LNCaP clone FGC (cell line): ENCODE data around the gene GPBAR1.

Source experiments
- DNase-seq: peaks from one replicate; pipeline ENCODE4 v3.0.0-alpha.2; 2011; ENCODE audit warnings: low read depth
- H3K4me3 ChIP-seq: 2 replicates; pipeline ENCODE4 v1.5.1; 2011; ENCODE audit warnings: mild to moderate bottlenecking, low read depth, low read length, control low read depth
- CTCF ChIP-seq: IDR thresholded peaks from 2 replicates; pipeline ENCODE4 v1.5.1; 2012; ENCODE audit warnings: mild to moderate bottlenecking; ENCODE audit not compliant: control insufficient read depth, insufficient read depth; ENCODE audit errors: extremely low read depth

Gene GPBAR1

GRCh38 chr2:218262631-218263586 lies 2.1 kb downstream of the GPBAR1 start:
- no peak for DNase-seq
- TF ChIP-seq CTCF = no peak
- no peak overlapping the region for H3K4me3 ChIP-seq

- no peak for DNase-seq
- no peak for TF ChIP-seq CTCF
- H3K4me3 ChIP-seq = no peak overlapping the region
These were observed 3.2 kb downstream of the GPBAR1 start for GRCh38 chr2:218263817-218264641.

GRCh38 chr2:218264773-218265561 lies 4.2 kb downstream of the GPBAR1 start:
- H3K4me3 ChIP-seq = no peak overlapping the region
- no peak for TF ChIP-seq CTCF
- no peak for DNase-seq

GRCh38 chr2:218265626-218266025 lies 4.8 kb downstream of the GPBAR1 start:
- TF ChIP-seq CTCF = no peak
- H3K4me3 ChIP-seq = no peak overlapping the region
- no peak for DNase-seq

GRCh38 chr2:218266316-218266979 lies 5.6 kb downstream of the GPBAR1 start:
- TF ChIP-seq CTCF = no peak
- H3K4me3 ChIP-seq = no peak overlapping the region
- no peak for DNase-seq

- TF ChIP-seq CTCF = no peak
- no peak overlapping the region for H3K4me3 ChIP-seq
- no peak for DNase-seq
These were observed 6.4 kb downstream of the GPBAR1 start for GRCh38 chr2:218267259-218267658.
